Measurements from ENCODE around the gene AVEN.

GRCh38 chr15:33830351-33830750 is 208.7 kb downstream of the AVEN start:
- TF ChIP-seq ZNF232 (CRISPR knock-in tag; IDR thresholded peaks at IDR 0.05) (no peak), REST (IDR thresholded peaks at IDR 0.05; ENCODE audit: borderline replicate concordance) (no peak), REST (CRISPR knock-in tag; IDR thresholded peaks at IDR 0.05; ENCODE audit: low read depth) (no peak), GABPA (tag; conservative IDR thresholded peaks at IDR 0.05; ENCODE audit: low read depth) (no peak), RFX5 (IDR thresholded peaks at IDR 0.05; ENCODE audit: low read depth, low read length) (no peak), GTF3C2 (IDR thresholded peaks at IDR 0.05; ENCODE audit: borderline replicate concordance, extremely low read depth, insufficient read length) (no peak), CEBPB (tag; IDR thresholded peaks at IDR 0.05) (no peak), GTF2B (IDR thresholded peaks at IDR 0.05; ENCODE audit: extremely low read depth, insufficient read length) (no peak), MEIS2 (IDR thresholded peaks at IDR 0.05; ENCODE audit: partially characterized antibody) (no peak), MITF (IDR thresholded peaks at IDR 0.05) (no peak), ATF1 (CRISPR knock-in tag; IDR thresholded peaks at IDR 0.05) (no peak), ATF1 (tag; IDR thresholded peaks at IDR 0.05) (no peak), MTF1 (CRISPR knock-in tag; IDR thresholded peaks at IDR 0.05; ENCODE audit: borderline replicate concordance) (no peak), ERF (CRISPR knock-in tag; IDR thresholded peaks at IDR 0.05) (no peak)
